Posterior vena cava (tissue), 2 donors: ENCODE data around the gene OAS3. TPM values are rescaled to one million over a fixed set of nuclear protein-coding genes. Genes with fewer than 3 reads are reported as not detected.
"Not testable (repeated sequence)": the region's sequence is repeated elsewhere in the genome, so short reads cannot be mapped to it uniquely, and the experiment has no call there.

ENCODE experiments used
- DNase-seq: peaks from one replicate; pipeline ENCODE4 v3.0.0-alpha.2; 2020; ENCODE audit warnings: low spot score
- intact Hi-C, 2 donors: fragments of 100-400 bp; cut with DNase I; formaldehyde crosslinking; loops; one replicate each; pipeline versions ENCODE4 v1.14.1 to v1.14.2; 2022 to 2023
- total RNA-seq, 2 donors: library from RNA; stranded (reverse); fragmentation: NEBNext Ultra II Directional; extraction: Animal tissue kit (Norgen Biotek cat#: 25700); gene quantifications; one replicate each; pipeline ENCODE4 v1.2.1, GENCODE V29; 2021
- donor health status: DM: yes; HTN: yes; CAD: no.
- donor health status: DM: yes; HTN: yes; CAD: no.

Gene OAS3
- total RNA-seq, 2 donors from 2014 or later = 11.3 to 21.1 TPM

GRCh38 chr12:112913888-112914287 lies 24.4 kb upstream of the OAS3 start:
- DNase-seq, intact Hi-C loops: not testable (repeated sequence)

GRCh38 chr12:112916270-112916669 lies 22.0 kb upstream of the OAS3 start:
- intact Hi-C loops = no loop called here
- DNase-seq = no peak

GRCh38 chr12:112919121-112919520 lies 19.2 kb upstream of the OAS3 start:
- intact Hi-C loops = no loop called here

GRCh38 chr12:112924986-112925385 lies 13.3 kb upstream of the OAS3 start:
- intact Hi-C loops = no loop called here
- no peak for DNase-seq

More at GRCh38 chr12:112919121-112919520, 19.2 kb upstream of the OAS3 start:
- no peak for DNase-seq

DNA sequence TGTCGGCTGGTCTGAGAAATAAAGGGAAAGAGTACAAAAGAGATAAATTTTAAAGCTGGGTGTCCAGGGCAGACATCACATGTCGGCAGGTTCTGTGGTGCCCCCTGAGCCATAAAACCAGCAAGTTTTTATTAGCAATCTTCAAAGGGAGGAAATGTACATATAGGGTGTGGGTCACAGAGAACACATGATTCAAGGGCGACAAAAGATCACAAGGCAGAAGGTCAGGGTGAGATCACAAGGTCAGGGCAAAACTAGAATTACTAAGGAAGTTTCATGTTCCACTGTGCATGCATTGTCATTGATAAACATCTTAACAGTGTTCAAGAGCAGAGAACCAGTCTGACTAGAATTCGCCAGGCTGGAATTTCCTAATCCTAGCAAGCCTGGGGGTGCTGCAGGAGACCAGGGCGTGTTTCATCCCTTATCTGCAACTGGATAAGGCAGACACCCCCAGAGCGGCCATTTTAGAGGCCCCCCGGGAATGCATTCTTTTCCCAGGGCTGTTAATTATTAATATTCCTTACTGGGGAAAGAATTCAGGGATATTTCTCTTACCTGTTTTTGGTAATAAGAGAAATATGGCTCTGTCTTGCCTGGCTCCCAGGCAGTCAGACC lies 11.7 kb upstream of the OAS3 start:
- DNase-seq, intact Hi-C loops: not testable (repeated sequence)

DNA sequence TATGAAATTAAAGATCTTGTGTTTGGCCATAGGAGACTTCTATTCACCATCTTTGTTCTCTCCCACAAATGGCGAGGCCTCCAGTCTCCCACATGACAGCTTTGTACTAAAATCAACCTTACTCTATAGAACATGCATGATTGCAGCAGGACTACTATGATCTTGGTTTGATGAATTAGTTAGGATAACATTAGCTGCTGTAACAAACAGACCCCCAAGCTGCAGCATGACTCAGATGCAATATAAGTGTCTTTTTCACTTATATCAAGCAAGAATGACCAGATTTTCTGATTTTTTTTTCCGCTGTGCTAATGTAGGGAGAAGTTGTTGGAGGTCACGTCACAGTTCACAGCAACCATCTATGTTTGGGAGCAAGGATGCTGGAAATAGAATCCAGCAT lies 10.8 kb upstream of the OAS3 start:
- intact Hi-C loops = no loop called here
- DNase-seq = no peak

DNA sequence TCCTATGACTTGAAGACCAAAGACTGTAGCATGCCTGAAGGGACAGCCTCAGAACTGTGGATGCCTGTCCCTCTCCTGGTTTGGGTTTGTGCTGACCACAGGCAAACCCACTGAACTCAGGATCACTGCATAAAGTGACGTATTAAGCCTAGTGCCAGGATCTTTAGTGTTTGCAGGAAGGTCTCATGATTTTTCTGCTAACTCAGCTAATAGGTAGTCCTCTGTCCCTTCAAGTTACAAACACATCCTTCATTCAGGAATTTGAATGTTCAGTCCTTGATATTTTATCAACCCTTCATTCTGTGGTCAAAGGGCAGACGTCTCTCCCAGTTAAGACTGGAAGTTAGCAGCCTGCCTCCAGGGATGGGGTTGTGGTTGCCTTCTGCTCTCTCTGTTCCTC lies 10.3 kb upstream of the OAS3 start:
- no peak for DNase-seq
- intact Hi-C loops = no loop called here

- no peak for DNase-seq
- intact Hi-C loops = no loop called here
Measured at GRCh38 chr12:112928978-112929377, 9.3 kb upstream of the OAS3 start.

DNA sequence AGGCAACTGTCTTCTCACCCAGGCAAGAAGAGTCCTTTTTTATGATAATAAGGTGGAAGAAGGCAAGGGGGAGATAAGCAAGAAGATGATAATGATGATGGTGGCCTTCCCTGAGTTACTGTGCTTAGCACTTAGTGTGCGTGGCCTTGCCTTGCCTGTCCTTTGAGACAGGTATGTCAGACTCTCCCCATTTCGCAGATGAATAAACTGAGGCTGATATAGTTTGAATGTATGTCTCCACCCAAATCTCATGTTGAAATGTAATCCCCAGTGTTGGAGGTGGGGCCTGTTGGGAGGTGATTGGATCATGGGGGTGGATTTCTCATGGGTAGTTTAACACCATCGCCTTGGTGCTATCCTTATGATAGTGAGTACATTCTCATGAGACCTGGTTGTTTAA lies 8.6 kb upstream of the OAS3 start:
- no peak for DNase-seq
- intact Hi-C loops = no loop called here

- DNase-seq = no peak
- intact Hi-C loops = no loop called here
Measured at GRCh38 chr12:112930350-112930749, 7.9 kb upstream of the OAS3 start.

- DNase-seq = no peak
- intact Hi-C loops = no loop called here
Measured at GRCh38 chr12:112932485-112933128, 5.7 kb upstream of the OAS3 start.

- DNase-seq = no peak
- intact Hi-C loops = no loop called here
Measured at GRCh38 chr12:112933129-112933505, 5.2 kb upstream of the OAS3 start.

- no peak for DNase-seq
- intact Hi-C loops = no loop called here
Measured at GRCh38 chr12:112936264-112936663, 2.0 kb upstream of the OAS3 start.

- no peak for DNase-seq
- intact Hi-C loops = no loop called here
Measured at GRCh38 chr12:112936927-112937326, 1.3 kb upstream of the OAS3 start.

DNA sequence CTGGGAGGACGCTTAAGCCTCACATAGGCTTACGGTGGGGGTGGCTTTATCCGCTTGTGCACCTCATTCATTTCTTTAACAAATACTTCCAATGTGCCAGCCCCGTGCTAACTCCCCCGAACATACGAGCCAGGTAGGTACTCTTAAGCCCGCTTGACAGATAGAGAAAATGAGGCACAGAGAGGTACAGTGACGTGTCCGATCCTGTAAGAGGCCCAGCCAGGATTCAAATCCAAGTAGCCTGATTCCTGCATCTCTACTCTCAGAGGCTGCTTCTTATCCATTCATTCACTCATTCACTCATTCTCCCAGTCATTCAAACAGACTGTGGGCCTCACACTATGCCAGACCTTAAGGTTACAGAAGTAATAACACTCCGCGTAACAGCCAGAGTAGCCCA lies 477 bp downstream of the OAS3 start:
- DNase-seq = no peak
- intact Hi-C loops = no loop called here

DNA sequence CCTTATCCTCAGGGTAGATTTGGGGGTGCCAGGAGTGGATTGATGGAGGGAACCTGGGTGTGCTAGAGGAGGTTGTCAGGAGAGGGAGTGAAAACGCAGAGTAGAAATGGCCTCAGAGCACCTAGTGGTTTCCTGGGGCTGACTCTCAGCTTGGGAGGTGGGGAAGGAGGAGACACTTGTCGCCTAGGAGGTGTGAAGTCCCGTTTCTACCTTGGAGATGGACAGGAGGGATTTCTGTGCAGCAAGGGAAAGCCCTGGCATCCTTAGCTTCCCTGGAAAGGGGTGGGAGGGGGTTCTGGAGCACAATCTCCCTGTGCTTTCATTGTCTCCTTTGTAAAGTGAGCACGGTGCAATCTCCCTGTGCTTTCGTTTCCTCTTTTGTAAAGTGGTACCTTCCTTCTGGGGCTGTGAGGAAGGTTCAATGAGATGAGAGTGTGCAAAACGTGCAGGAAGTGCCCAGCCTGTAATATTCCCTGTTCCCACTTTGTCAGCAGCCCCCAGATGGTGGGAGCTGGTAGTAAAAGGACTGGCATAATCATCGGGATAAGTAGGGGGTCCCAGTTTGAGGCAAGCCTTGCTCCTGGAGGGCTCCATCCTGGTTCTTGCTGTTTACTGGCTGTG lies 1.6 kb downstream of the OAS3 start:
- intact Hi-C loops = no loop called here
- DNase-seq = no peak

DNA sequence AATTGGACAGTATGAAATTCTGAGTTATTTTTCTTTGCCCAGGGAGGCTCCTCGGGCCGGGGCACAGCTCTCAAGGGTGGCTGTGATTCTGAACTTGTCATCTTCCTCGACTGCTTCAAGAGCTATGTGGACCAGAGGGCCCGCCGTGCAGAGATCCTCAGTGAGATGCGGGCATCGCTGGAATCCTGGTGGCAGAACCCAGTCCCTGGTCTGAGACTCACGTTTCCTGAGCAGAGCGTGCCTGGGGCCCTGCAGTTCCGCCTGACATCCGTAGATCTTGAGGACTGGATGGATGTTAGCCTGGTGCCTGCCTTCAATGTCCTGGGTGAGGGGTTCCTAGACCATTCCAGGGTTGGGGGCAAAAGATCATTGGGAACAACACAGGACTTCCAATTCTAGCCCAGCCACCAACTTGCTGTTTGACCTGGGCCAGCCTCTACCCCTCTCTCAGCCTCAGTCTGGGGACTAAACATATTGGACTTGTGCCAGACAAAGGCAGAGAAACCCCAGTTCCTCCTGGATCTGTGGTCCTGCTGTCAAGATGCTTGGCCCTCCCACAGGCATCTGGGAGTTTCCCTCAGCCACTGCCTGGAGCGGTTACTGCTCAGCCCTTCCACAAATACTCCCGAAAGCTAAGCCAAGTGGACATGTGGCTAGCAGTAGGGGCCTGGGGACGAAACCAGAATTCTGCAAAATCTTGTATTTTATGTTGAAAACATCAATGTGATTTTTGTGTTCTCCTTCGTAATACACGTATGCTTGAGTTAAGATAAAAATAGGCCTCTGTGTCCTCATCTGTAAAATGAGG lies 3.5 kb downstream of the OAS3 start:
- intact Hi-C loops = no loop called here
- DNase-seq = no peak

GRCh38 chr12:112942572-112942971 lies 4.3 kb downstream of the OAS3 start:
- DNase-seq = no peak
- intact Hi-C loops = no loop called here

- no peak for DNase-seq
- intact Hi-C loops = no loop called here
Measured at GRCh38 chr12:112944024-112944690, 5.9 kb downstream of the OAS3 start.

GRCh38 chr12:112945515-112945914 lies 7.2 kb downstream of the OAS3 start:
- DNase-seq = no peak
- intact Hi-C loops = no loop called here
